Lung (tissue), 12 donors: ENCODE measurements around the gene ASIC2. TPM values are rescaled to one million over a fixed set of nuclear protein-coding genes. Genes with fewer than 3 reads are reported as not detected.

Experiments used
- ATAC-seq: fragments of 200-7000 bp; cut with Tn5 transposase; one replicate; pipeline ENCODE4 v1.9.1; 2020; ENCODE audit warnings: moderate number of reproducible peaks; ENCODE audit not compliant: insufficient read depth, low FRiP score
- DNase-seq, 3 donors: peaks; one replicate each; pipeline ENCODE4 v3.0.0-alpha.2; 2013 to 2017
- H3K27ac ChIP-seq, 2 donors: one replicate each; pipeline ENCODE4 v1.5.1; 2013; ENCODE audit warnings: mild to moderate bottlenecking in 2 of 2, moderate library complexity in 2 of 2, control low read depth in 1 of 2, inconsistent platforms in 1 of 2, low read depth in 1 of 2, low read length in 1 of 2
- H3K27me3 ChIP-seq, 3 donors: one replicate each; pipeline ENCODE4 v1.5.1; 2013; ENCODE audit warnings: low read length in 2 of 3; ENCODE audit not compliant: control insufficient read depth in 3 of 3, insufficient read depth in 3 of 3
- H3K36me3 ChIP-seq, 4 donors: one replicate each; pipeline ENCODE4 v1.5.1; 2013; ENCODE audit warnings: low read length in 4 of 4, mild to moderate bottlenecking in 1 of 4, moderate library complexity in 1 of 4; ENCODE audit not compliant: control insufficient read depth in 4 of 4, insufficient read depth in 4 of 4
- H3K4me1 ChIP-seq, 5 donors: one replicate each; pipeline ENCODE4 v1.5.1; 2013; ENCODE audit warnings: low read length in 5 of 5, mild to moderate bottlenecking in 2 of 5, moderate library complexity in 1 of 5; ENCODE audit not compliant: control insufficient read depth in 5 of 5, insufficient read depth in 5 of 5
- H3K4me3 ChIP-seq: one replicate; pipeline ENCODE4 v1.5.1; 2013; ENCODE audit warnings: mild to moderate bottlenecking, control low read depth, moderate library complexity
- H3K9ac ChIP-seq, 2 donors: one replicate each; pipeline ENCODE4 v1.5.1; 2013; ENCODE audit warnings: low read length in 2 of 2, control low read depth in 1 of 2; ENCODE audit not compliant: insufficient read depth in 1 of 2
- H3K9me3 ChIP-seq, 4 donors: one replicate each; pipeline ENCODE4 v1.5.1; 2013; ENCODE audit warnings: low read length in 3 of 4, mild to moderate bottlenecking in 1 of 4, moderate library complexity in 1 of 4; ENCODE audit not compliant: control insufficient read depth in 4 of 4, insufficient read depth in 3 of 4
- WGBS, 2 donors: extraction: QIAGEN DNeasy Blood & Tissue Kit; methylation state at CpG; one replicate each; pipeline ENCODE4 v1.1.7; 2013; 5-methylcytosine and 5-hydroxymethylcytosine counted together
- polyA plus RNA-seq, 2 donors: library from polyadenylated mRNA; stranded (reverse); fragments of 200-250 nt; gene quantifications; one replicate each; pipeline ENCODE4 v1.2.1, GENCODE V29; 2013
- total RNA-seq, 2 donors: library from RNA; depleted of rRNA in 1 of 2; stranded (reverse); fragments of >200 nt in 1 of 2; gene quantifications; one replicate each; pipeline ENCODE4 v1.2.1, GENCODE V29; 2014 to 2021
- TF ChIP-seq, protein P1 (sequence below): IDR thresholded peaks from 2 replicates; pipeline ENCODE4 v1.5.1; 2012; ENCODE audit warnings: mild to moderate bottlenecking; ENCODE audit errors: control extremely low read depth, extremely low read depth
- donor health status: control.
- donor health status: control.
- donor health status: Bipolar disorder and iron deficiency.
- donor health status: healthy.
- donor health status: DM: yes; HTN: yes; CAD: no.

The ASIC2 gene
- total and polyA plus RNA-seq, 4 donors: 0.03 to 0.28 (median 0.14) TPM; not detected in 1

GRCh38 chr17:33335491-33336173 lies 42.5 kb upstream of the ASIC2 start:
- H3K4me3 ChIP-seq: no peak overlapping the region
- no peak overlapping the region for H3K27ac ChIP-seq
- DNase-seq (no peak), ATAC-seq (no peak)
- 52 to 69% methylated on average over 5 of the region's 5 CpGs for WGBS, 2 donors
- H3K9me3 ChIP-seq: peaks cover 0 to 4% (median 0%) of the 10 kb centered on the region in 4 donors
- no peak overlapping the region for H3K9ac ChIP-seq
- no peaks in the 10 kb centered on the region for H3K4me1 ChIP-seq
- peaks cover 0 to 9% (median 5%) of the 10 kb centered on the region in 3 donors for H3K27me3 ChIP-seq
- TF ChIP-seq, protein P1, sequence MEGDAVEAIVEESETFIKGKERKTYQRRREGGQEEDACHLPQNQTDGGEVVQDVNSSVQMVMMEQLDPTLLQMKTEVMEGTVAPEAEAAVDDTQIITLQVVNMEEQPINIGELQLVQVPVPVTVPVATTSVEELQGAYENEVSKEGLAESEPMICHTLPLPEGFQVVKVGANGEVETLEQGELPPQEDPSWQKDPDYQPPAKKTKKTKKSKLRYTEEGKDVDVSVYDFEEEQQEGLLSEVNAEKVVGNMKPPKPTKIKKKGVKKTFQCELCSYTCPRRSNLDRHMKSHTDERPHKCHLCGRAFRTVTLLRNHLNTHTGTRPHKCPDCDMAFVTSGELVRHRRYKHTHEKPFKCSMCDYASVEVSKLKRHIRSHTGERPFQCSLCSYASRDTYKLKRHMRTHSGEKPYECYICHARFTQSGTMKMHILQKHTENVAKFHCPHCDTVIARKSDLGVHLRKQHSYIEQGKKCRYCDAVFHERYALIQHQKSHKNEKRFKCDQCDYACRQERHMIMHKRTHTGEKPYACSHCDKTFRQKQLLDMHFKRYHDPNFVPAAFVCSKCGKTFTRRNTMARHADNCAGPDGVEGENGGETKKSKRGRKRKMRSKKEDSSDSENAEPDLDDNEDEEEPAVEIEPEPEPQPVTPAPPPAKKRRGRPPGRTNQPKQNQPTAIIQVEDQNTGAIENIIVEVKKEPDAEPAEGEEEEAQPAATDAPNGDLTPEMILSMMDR: no peak
- H3K36me3 ChIP-seq: no peaks in the 10 kb centered on the region

- Histone ChIP-seq H3K36me3 (no peaks in the 10 kb centered on the region), H3K9me3 (peaks cover 0 to 4% (median 0%) of the 10 kb centered on the region in 4 donors), H3K4me3 (no peak overlapping the region), H3K27ac (no peak overlapping the region), H3K9ac (no peak overlapping the region), H3K4me1 (no peaks in the 10 kb centered on the region), H3K27me3 (peaks cover 0 to 9% (median 5%) of the 10 kb centered on the region in 3 donors)
- 72 to 74% methylated on average over 4 of the region's 4 CpGs for WGBS, 2 donors
- ATAC-seq: no peak
- no peak for DNase-seq
- TF ChIP-seq, protein P1: no peak
Measured at GRCh38 chr17:33334703-33335102, 41.6 kb upstream of the ASIC2 start.

DNA sequence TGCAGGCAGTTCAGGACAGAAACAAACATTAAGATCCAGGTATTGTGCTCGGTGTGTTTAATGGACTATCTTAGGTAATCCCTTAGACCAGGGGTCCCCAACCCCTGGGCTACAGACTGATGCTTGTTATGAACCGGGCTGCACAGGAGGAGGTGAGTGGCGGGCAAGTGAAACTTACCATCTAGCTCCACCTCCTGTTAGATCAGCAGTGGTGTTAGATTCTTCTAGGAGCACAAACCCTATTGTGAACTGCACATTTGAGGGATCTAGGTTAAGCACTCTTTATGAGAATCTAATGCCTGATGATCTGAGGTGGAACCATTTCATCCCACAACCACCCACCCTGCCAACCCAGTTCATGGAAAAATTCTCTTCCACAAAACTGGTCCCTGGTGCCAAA lies 37.8 kb upstream of the ASIC2 start:
- ATAC-seq (no peak), DNase-seq (no peak)
- no peak overlapping the region for H3K9ac ChIP-seq
- no peaks in the 10 kb centered on the region for H3K9me3 ChIP-seq
- H3K27me3 ChIP-seq: peaks cover 0 to 4% (median 0%) of the 10 kb centered on the region in 3 donors
- no peak overlapping the region for H3K4me3 ChIP-seq
- no peaks in the 10 kb centered on the region for H3K36me3 ChIP-seq
- H3K27ac ChIP-seq: no peak overlapping the region
- TF ChIP-seq, protein P1: no peak
- no peaks in the 10 kb centered on the region for H3K4me1 ChIP-seq
- WGBS, 2 donors: 77 to 86% methylated on average over 3 of the region's 3 CpGs
